ENCODE measurements around the gene INPP4B. TPM values are rescaled to one million over a fixed set of nuclear protein-coding genes. Genes with fewer than 3 reads are reported as not detected.

INPP4B gene
- total and polyA plus RNA-seq, 2 donors from 2014 or later = 2.6 to 18.9 TPM

- no peak overlapping the region for H3K4me3 ChIP-seq (ENCODE audit: low read length in 3 of 3)
- intact Hi-C loops (cut with DNase I) = no loop called here
- H3K9ac ChIP-seq (ENCODE audit: low read length in 3 of 3) = no peak overlapping the region
- TF ChIP-seq CTCF (IDR thresholded peaks at IDR 0.05; ENCODE audit: borderline replicate concordance, extremely low read depth, insufficient read depth) = no peak
- DNase-seq = no peak
- H3K4me1 ChIP-seq (ENCODE audit: control insufficient read depth in 2 of 3, insufficient read depth in 2 of 3, low read depth in 1 of 3, low read length in 3 of 3) = peaks cover 0 to 5% (median 3%) of the 10 kb centered on the region in 3 donors
- H3K9me3 ChIP-seq (ENCODE audit: control insufficient read depth in 2 of 3, insufficient read depth in 1 of 3, low read length in 3 of 3) = no peaks in the 10 kb centered on the region
- FAIRE-seq = no peak
- no peaks in the 10 kb centered on the region for H3K36me3 ChIP-seq (ENCODE audit: control insufficient read depth in 2 of 3, insufficient read depth in 3 of 3, low read length in 3 of 3)
- H3K27ac ChIP-seq (ENCODE audit: low read depth in 2 of 2, low read length in 2 of 2) = no peak overlapping the region
- H3K27me3 ChIP-seq (ENCODE audit: control insufficient read depth, insufficient read depth, low read length) = no peaks in the 10 kb centered on the region
Measured at GRCh38 chr4:142378179-142378578, 467.9 kb downstream of the INPP4B start.

- FAIRE-seq (no peak), DNase-seq (no peak)
Measured at GRCh38 chr4:142377342-142378091, 468.6 kb downstream of the INPP4B start.

DNA sequence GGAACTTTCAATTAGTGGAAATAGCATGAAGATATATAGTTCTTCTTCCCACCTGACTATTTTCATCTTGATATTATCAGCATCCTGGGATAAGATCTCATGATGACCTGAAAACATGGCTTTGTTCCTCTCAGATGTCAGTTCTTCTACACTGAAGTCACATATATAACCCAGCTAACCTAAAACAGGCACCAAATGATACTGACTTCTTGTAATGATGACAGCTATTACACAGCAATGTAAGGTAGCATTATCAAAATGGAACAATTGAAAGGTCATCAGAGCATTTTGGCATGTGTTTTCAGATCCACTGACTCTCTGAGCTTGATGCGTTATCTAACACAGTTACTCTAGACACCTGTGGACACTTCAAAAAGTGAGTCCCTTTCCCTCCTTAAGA lies 469.9 kb downstream of the INPP4B start:
- no peak for FAIRE-seq
- H3K27ac ChIP-seq (ENCODE audit: low read depth in 2 of 2, low read length in 2 of 2) = no peak overlapping the region

More at GRCh38 chr4:142377342-142378091, 468.6 kb downstream of the INPP4B start:
- intact Hi-C loops (cut with DNase I) = no loop called here
- no peak overlapping the region for H3K27ac ChIP-seq (ENCODE audit: low read depth in 2 of 2, low read length in 2 of 2)
- no peaks in the 10 kb centered on the region for H3K27me3 ChIP-seq (ENCODE audit: control insufficient read depth, insufficient read depth, low read length)
- H3K9ac ChIP-seq (ENCODE audit: low read length in 3 of 3) = no peak overlapping the region
- no peak for TF ChIP-seq CTCF (IDR thresholded peaks at IDR 0.05; ENCODE audit: borderline replicate concordance, extremely low read depth, insufficient read depth)
- H3K9me3 ChIP-seq (ENCODE audit: control insufficient read depth in 2 of 3, insufficient read depth in 1 of 3, low read length in 3 of 3) = no peaks in the 10 kb centered on the region
- no peaks in the 10 kb centered on the region for H3K36me3 ChIP-seq (ENCODE audit: control insufficient read depth in 2 of 3, insufficient read depth in 3 of 3, low read length in 3 of 3)
- peaks cover 0 to 7% (median 3%) of the 10 kb centered on the region in 3 donors for H3K4me1 ChIP-seq (ENCODE audit: control insufficient read depth in 2 of 3, insufficient read depth in 2 of 3, low read depth in 1 of 3, low read length in 3 of 3)
- no peak overlapping the region for H3K4me3 ChIP-seq (ENCODE audit: low read length in 3 of 3)

More for the DNA sequence above, 469.9 kb downstream of the INPP4B start:
- H3K27me3 ChIP-seq (ENCODE audit: control insufficient read depth, insufficient read depth, low read length) = no peaks in the 10 kb centered on the region
- TF ChIP-seq CTCF (IDR thresholded peaks at IDR 0.05; ENCODE audit: borderline replicate concordance, extremely low read depth, insufficient read depth) = no peak
- no peaks in the 10 kb centered on the region for H3K9me3 ChIP-seq (ENCODE audit: control insufficient read depth in 2 of 3, insufficient read depth in 1 of 3, low read length in 3 of 3)
- no peaks in the 10 kb centered on the region for H3K36me3 ChIP-seq (ENCODE audit: control insufficient read depth in 2 of 3, insufficient read depth in 3 of 3, low read length in 3 of 3)
- intact Hi-C loops (cut with DNase I) = no loop called here
- DNase-seq = no peak
- no peak overlapping the region for H3K4me3 ChIP-seq (ENCODE audit: low read length in 3 of 3)
- peaks cover 0 to 7% (median 3%) of the 10 kb centered on the region in 3 donors for H3K4me1 ChIP-seq (ENCODE audit: control insufficient read depth in 2 of 3, insufficient read depth in 2 of 3, low read depth in 1 of 3, low read length in 3 of 3)
- H3K9ac ChIP-seq (ENCODE audit: low read length in 3 of 3) = no peak overlapping the region
